H9 (cell line): ENCODE data around the gene CD52. TPM values are rescaled to one million over a fixed set of nuclear protein-coding genes. Genes with fewer than 3 reads are reported as not detected.
A peak's percentile ranks its signal among the peaks of the same experiment; 100 is the strongest.

ENCODE experiments used
- DNase-seq: peaks from one replicate; pipeline ENCODE4 v3.0.0-alpha.2; 2017
- H2AFZ ChIP-seq: one replicate; pipeline ENCODE4 v1.6.1; 2013; ENCODE audit warnings: mild to moderate bottlenecking, low read length, control low read depth, moderate library complexity
- H2AK5ac ChIP-seq: 2 replicates; pipeline ENCODE4 v1.6.1; 2013; ENCODE audit warnings: low read length, control low read depth, mixed read lengths; ENCODE audit not compliant: insufficient read length
- H2BK120ac ChIP-seq: one replicate; pipeline ENCODE4 v1.6.1; 2013; ENCODE audit warnings: low read depth, mild to moderate bottlenecking, low read length, control low read depth, inconsistent platforms; ENCODE audit not compliant: poor library complexity, severe bottlenecking
- H2BK12ac ChIP-seq: 2 replicates; pipeline ENCODE4 v1.6.1; 2013; ENCODE audit warnings: low read length, control low read depth, mixed read lengths, low read depth; ENCODE audit not compliant: insufficient read length
- H2BK15ac ChIP-seq: 2 replicates; pipeline ENCODE4 v1.6.1; 2013; ENCODE audit warnings: low read depth, low read length, control low read depth
- H2BK20ac ChIP-seq: one replicate; pipeline ENCODE4 v1.6.1; 2013; ENCODE audit warnings: low read depth, mild to moderate bottlenecking, low read length, control low read depth, inconsistent platforms; ENCODE audit not compliant: poor library complexity, severe bottlenecking
- H2BK5ac ChIP-seq: 2 replicates; pipeline ENCODE4 v1.6.1; 2013; ENCODE audit warnings: low read length, control low read depth, mixed read lengths; ENCODE audit not compliant: insufficient read length
- H3K14ac ChIP-seq: 2 replicates; pipeline ENCODE4 v1.6.1; 2013; ENCODE audit warnings: low read length, control low read depth; ENCODE audit not compliant: insufficient read depth
- H3K18ac ChIP-seq: 2 replicates; pipeline ENCODE4 v1.6.1; 2013; ENCODE audit warnings: low read depth, mild to moderate bottlenecking, mixed read lengths, low read length, control low read depth; ENCODE audit not compliant: insufficient read length
- H3K23ac ChIP-seq: 2 replicates; pipeline ENCODE4 v1.6.1; 2013; ENCODE audit warnings: low read length, control low read depth, mixed read lengths, low read depth; ENCODE audit not compliant: insufficient read length
- H3K23me2 ChIP-seq: 2 replicates; pipeline ENCODE4 v1.6.1; 2013; ENCODE audit warnings: low read depth, mild to moderate bottlenecking, mixed read lengths, low read length, control low read depth; ENCODE audit not compliant: insufficient read length, poor library complexity, severe bottlenecking
- H3K27ac ChIP-seq: 2 replicates; pipeline ENCODE4 v1.5.1; 2013; ENCODE audit warnings: low read length, control low read depth, mixed read lengths, low read depth; ENCODE audit not compliant: insufficient read length
- H3K27me3 ChIP-seq: 2 replicates; pipeline ENCODE4 v1.6.1; 2013; ENCODE audit warnings: low read length, control low read depth, inconsistent platforms; ENCODE audit not compliant: insufficient read depth
- H3K4ac ChIP-seq: 2 replicates; pipeline ENCODE4 v1.6.1; 2013; ENCODE audit warnings: low read depth, mild to moderate bottlenecking, control low read depth, inconsistent platforms, low read length, moderate library complexity
- H3K4me1 ChIP-seq: 2 replicates; pipeline ENCODE4 v1.6.1; 2013; ENCODE audit warnings: low read length, control low read depth, inconsistent platforms; ENCODE audit not compliant: insufficient read depth
- H3K4me2 ChIP-seq: 2 replicates; pipeline ENCODE4 v1.6.1; 2013; ENCODE audit warnings: low read length, control low read depth, mixed read lengths; ENCODE audit not compliant: insufficient read length, insufficient read depth
- H3K56ac ChIP-seq: 2 replicates; pipeline ENCODE4 v1.6.1; 2013; ENCODE audit warnings: low read depth, mild to moderate bottlenecking, mixed read lengths, low read length, control low read depth; ENCODE audit not compliant: insufficient read length
- H3K79me1 ChIP-seq: 2 replicates; pipeline ENCODE4 v1.6.1; 2013; ENCODE audit warnings: low read depth, mild to moderate bottlenecking, moderate library complexity, low read length, control low read depth, inconsistent platforms; ENCODE audit not compliant: insufficient read depth, poor library complexity, severe bottlenecking
- H3K79me2 ChIP-seq: 2 replicates; pipeline ENCODE4 v1.6.1; 2013; ENCODE audit warnings: low read length, control low read depth, inconsistent platforms; ENCODE audit not compliant: insufficient read depth
- H3K9ac ChIP-seq: 2 replicates; pipeline ENCODE4 v1.6.1; 2013; ENCODE audit warnings: low read length, control low read depth, mixed read lengths; ENCODE audit not compliant: insufficient read length; ENCODE audit errors: extremely low read depth
- H3K9me3 ChIP-seq: one replicate; pipeline ENCODE4 v1.6.1; 2013; ENCODE audit warnings: low read depth, low read length, inconsistent platforms; ENCODE audit not compliant: control insufficient read depth
- H3T11ph ChIP-seq: one replicate; pipeline ENCODE4 v1.6.1; 2013; ENCODE audit warnings: mild to moderate bottlenecking, low read length, control low read depth, inconsistent platforms
- H4K20me1 ChIP-seq: one replicate; pipeline ENCODE4 v1.6.1; 2013; ENCODE audit not compliant: control insufficient read depth, insufficient read length, insufficient read depth
- H4K5ac ChIP-seq: 2 replicates; pipeline ENCODE4 v1.6.1; 2013; ENCODE audit warnings: low read depth, mild to moderate bottlenecking, mixed read lengths, low read length, control low read depth; ENCODE audit not compliant: insufficient read length
- H4K8ac ChIP-seq: replicated peaks from 2 replicates; pipeline ENCODE4 v1.6.1; 2013; ENCODE audit warnings: low read length, control low read depth, mixed read lengths, low read depth; ENCODE audit not compliant: insufficient read length
- H4K91ac ChIP-seq: 2 replicates; pipeline ENCODE4 v1.6.1; 2013; ENCODE audit warnings: low read depth, mild to moderate bottlenecking, moderate library complexity, mixed read lengths, low read length, control low read depth; ENCODE audit not compliant: insufficient read length
- H3K27ac Mint-ChIP-seq, 3 experiments: 2 replicates in 2 of 3; 3 replicates in 1 of 3; pipeline ENCODE4 v1.8.0; 2020 to 2021; ENCODE audit warnings: mixed read lengths in 3 of 3, mild to moderate bottlenecking in 1 of 3, moderate library complexity in 1 of 3
- H3K27me3 Mint-ChIP-seq: 2 replicates; pipeline ENCODE4 v1.8.0; 2021; ENCODE audit warnings: low read depth, mild to moderate bottlenecking, moderate library complexity, mixed read lengths
- H3K36me3 Mint-ChIP-seq, 3 experiments: 2 replicates in 2 of 3; 3 replicates in 1 of 3; pipeline ENCODE4 v1.8.0; 2020 to 2021; ENCODE audit warnings: low read depth in 3 of 3, mixed read lengths in 3 of 3; ENCODE audit not compliant: insufficient read depth in 1 of 3
- H3K4me1 Mint-ChIP-seq, 2 experiments: 2 replicates each; pipeline ENCODE4 v1.8.0; 2020; ENCODE audit warnings: mixed read lengths in 2 of 2
- H3K4me3 Mint-ChIP-seq, 2 experiments: 2 replicates in 1 of 2; 3 replicates in 1 of 2; pipeline ENCODE4 v1.8.0; 2020 to 2021; ENCODE audit warnings: mild to moderate bottlenecking in 2 of 2, mixed read lengths in 2 of 2, moderate library complexity in 1 of 2
- H3K9me3 Mint-ChIP-seq, 2 experiments: 2 replicates in 1 of 2; 3 replicates in 1 of 2; pipeline ENCODE4 v1.8.0; 2020; ENCODE audit warnings: mild to moderate bottlenecking in 2 of 2, mixed read lengths in 2 of 2, moderate library complexity in 1 of 2
- CTCF ChIP-seq: fragments of 200-600 bp; sonication (generic); conservative IDR thresholded peaks from 3 replicates; pipeline ENCODE4 v1.8.0; 2021; ENCODE audit warnings: antibody characterized with exemption, mild to moderate bottlenecking
- WGBS: extraction: QIAGEN DNeasy Blood & Tissue Kit; methylation state at CpG from one replicate; pipeline ENCODE4 v1.1.7; 2013; ENCODE audit warnings: missing lambda C conversion rate, low lambda C conversion rate, mixed read lengths; ENCODE audit not compliant: insufficient read length; ENCODE audit errors: extremely low coverage; 5-methylcytosine and 5-hydroxymethylcytosine counted together
- total RNA-seq: library from RNA; stranded (reverse); gene quantifications from 2 replicates; pipeline ENCODE4 v1.2.1, GENCODE V29; 2021

The CD52 gene
- total RNA-seq, 1 experiment from 2014 or later = 4.1 TPM

DNA sequence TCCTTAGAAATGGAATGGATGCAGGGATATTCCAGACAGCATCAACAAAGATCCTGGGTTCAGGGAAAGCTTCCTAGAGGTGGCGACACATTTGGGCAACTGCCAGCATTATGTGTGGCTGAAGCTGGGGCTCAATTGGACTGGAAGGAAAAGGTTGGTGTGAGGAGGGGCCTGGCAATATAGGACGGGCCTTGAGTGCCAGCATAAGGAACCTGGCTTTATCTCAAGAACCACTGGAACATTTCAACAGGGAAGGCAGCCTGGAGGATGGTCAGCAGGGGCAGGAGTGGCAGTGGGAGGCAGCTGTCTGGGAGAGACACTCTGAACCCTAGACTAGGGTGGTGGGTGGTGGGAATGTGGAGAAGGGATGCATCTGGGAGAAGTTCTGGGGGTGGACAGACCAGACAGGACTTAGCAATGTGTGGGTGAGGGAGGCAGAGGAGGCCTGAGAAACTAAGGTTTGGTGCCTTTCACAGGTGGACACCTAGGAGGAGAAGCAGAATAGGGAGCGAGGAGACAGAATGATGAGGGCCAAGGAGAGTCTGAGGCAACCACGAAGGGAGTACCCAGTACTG is 34.4 kb upstream of the CD52 start:
- Histone ChIP-seq H3K9me3 (no peaks in the 10 kb centered on the region), H3K9ac (no peak overlapping the region), H4K5ac (no peak overlapping the region), H3K18ac (no peak overlapping the region), H2BK120ac (no peak overlapping the region), H3K23me2 (peaks cover 13% of the 10 kb centered on the region), H3K56ac (no peak overlapping the region), H3T11ph (no peak overlapping the region), H3K4me1 (peaks cover 11% of the 10 kb centered on the region; the same call in 1 of the 2 replicates), H3K23ac (no peak overlapping the region), H3K14ac (no peak overlapping the region), H3K27ac (no peak overlapping the region), H2BK5ac (no peak overlapping the region), H3K79me1 (no peaks in the 10 kb centered on the region), H2AFZ (no peak overlapping the region), H2BK12ac (no peak overlapping the region), H4K91ac (no peak overlapping the region), H4K8ac (no peak overlapping the region), H4K20me1 (peaks cover 2% of the 10 kb centered on the region), H3K27me3 (no peaks in the 10 kb centered on the region), H3K79me2 (no peaks in the 10 kb centered on the region), H2AK5ac (no peak overlapping the region), H2BK15ac (no peak overlapping the region), H3K4me2 (no peak overlapping the region), H3K4ac (no peak overlapping the region), H2BK20ac (no peak overlapping the region)
- peaks cover 46 to 49% of the 10 kb centered on the region in 2 experiments for H3K4me1 Mint-ChIP-seq
- TF ChIP-seq CTCF = no peak
- H3K9me3 Mint-ChIP-seq = no peaks in the 10 kb centered on the region; a peak in 1 of 5 replicates
- no peak overlapping the region; a peak in 1 of 5 replicates for H3K4me3 Mint-ChIP-seq
- peak overlapping the region in 1 of 3 experiments; percentile 2; a peak in 2 of 7 replicates for H3K27ac Mint-ChIP-seq
- H3K27me3 Mint-ChIP-seq = no peaks in the 10 kb centered on the region; the same call in 1 of the 2 replicates
- DNase-seq = peak; percentile 20
- no CpG with 5 or more reads among the region's 4 CpGs for WGBS
- H3K36me3 Mint-ChIP-seq = peaks cover 9 to 17% (median 17%) of the 10 kb centered on the region in 3 experiments
